Stimulated activated CD4-positive, alpha-beta T cell treated with anti-CD3 and anti-CD28 coated beads, Interleukin-4, amount 100 ng/mL, for 24 hours (primary cell): ENCODE measurements around the gene NUCB1.
"Not testable (repeated sequence)": the region's sequence is repeated elsewhere in the genome, so short reads cannot be mapped to it uniquely, and the experiment has no call there.

Experiments
- DNase-seq: peaks from one replicate; pipeline ENCODE4 v3.0.0-alpha.2; 2020

Gene NUCB1

GRCh38 chr19:48906324-48906723 is 6.2 kb downstream of the NUCB1 start:
- no peak for DNase-seq

- DNase-seq = no peak
Observed at GRCh38 chr19:48907671-48908070, 7.6 kb downstream of the NUCB1 start.

- not testable (repeated sequence) for DNase-seq
Observed at GRCh38 chr19:48909424-48910077, 9.4 kb downstream of the NUCB1 start.

DNA sequence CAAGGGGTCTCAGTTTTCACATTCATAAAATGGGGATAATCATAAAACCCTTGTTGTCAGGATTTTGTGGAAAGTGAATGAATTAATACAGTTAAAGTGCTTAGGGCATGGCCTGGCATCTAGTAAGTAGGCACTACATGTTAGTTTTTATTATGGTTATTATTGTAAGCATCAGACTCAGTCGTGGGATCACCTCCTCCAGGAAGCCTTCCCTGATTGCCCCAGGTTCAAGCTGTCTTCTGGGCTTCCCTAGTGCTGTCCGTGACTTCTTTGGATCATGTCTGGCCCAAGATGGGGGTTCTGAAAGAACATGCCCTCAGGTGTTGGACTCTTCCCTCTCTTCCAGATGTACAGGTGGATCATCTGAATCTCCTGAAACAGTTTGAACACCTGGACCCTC is 10.7 kb downstream of the NUCB1 start:
- no peak for DNase-seq

GRCh38 chr19:48913114-48913889 is 13.2 kb downstream of the NUCB1 start:
- DNase-seq = no peak

- no peak for DNase-seq
Observed at GRCh38 chr19:48914181-48914580, 14.1 kb downstream of the NUCB1 start.

DNA sequence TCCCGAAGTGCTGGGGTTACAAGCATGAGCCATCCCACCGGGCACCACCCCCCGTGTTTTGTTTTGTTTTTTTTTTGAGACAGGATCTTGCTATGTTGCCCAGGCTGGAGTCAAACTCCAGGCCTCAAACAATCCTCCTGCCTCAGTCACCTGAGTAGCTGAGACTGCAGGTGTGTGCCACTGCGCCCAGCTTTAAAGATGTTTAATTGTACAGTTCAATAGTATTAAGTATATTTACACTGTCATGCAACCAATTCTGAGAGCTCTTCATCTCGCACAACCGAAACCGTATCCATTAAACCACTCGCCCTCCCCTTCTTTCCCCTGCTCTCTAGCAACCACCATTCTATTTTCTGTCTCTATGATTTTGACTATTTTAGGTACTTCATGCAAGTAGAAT is 15.6 kb downstream of the NUCB1 start:
- DNase-seq = no peak

- no peak for DNase-seq
Observed at GRCh38 chr19:48918071-48918470, 18.0 kb downstream of the NUCB1 start.

DNA sequence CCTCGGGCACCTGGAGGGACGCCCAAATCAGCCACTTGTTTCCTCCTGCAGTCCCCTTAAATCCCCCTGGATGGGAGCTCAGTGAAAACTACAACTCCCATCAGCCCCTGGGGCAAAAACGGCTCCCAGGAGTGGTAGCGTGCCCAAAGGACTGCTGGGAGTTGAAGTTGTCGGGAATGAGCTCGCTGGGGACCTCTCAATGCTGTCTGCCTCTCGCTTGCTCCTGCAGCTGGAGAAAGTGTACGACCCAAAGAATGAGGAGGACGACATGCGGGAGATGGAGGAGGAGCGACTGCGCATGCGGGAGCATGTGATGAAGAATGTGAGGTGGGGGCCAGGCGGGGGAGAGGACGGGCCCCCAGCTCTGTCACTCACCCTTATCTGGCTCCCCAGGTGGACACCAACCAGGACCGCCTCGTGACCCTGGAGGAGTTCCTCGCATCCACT is 18.7 kb downstream of the NUCB1 start:
- DNase-seq = no peak

- DNase-seq = not testable (repeated sequence)
Observed at GRCh38 chr19:48919271-48919670, 19.2 kb downstream of the NUCB1 start.

GRCh38 chr19:48920949-48921348 is 20.8 kb downstream of the NUCB1 start:
- DNase-seq = no peak

DNA sequence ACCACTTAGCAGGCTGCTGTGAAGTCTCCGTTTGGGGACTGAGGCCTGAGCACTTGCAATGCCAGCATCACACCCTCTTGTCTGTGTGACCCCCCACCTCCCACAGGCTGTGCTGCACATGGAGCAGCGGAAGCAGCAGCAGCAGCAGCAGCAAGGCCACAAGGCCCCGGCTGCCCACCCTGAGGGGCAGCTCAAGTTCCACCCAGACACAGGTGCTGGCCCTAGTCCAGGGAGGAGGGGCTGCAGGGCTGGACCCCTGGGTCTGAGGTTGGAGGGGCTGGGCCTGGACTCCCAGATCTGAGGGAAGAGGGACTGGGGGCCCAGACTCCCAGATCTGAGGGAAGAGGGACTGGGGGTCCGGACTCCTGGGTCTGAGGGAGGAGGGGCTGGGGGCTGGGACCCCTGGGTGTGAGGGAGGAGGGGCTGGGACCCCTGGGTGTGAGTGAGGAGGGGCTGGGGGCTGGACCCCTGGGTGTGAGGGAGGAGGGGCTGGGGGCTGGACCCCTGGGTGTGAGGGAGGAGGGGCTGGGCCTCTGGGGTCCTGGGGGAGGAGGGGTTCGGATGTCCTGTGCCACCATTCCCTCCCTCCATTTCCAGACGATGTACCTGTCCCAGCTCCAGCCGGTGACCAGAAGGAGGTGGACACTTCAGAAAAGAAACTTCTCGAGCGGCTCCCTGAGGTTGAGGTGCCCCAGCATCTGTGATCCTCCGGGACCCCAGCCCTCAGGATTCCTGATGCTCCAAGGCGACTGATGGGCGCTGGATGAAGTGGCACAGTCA is 21.8 kb downstream of the NUCB1 start:
- DNase-seq = no peak

DNA sequence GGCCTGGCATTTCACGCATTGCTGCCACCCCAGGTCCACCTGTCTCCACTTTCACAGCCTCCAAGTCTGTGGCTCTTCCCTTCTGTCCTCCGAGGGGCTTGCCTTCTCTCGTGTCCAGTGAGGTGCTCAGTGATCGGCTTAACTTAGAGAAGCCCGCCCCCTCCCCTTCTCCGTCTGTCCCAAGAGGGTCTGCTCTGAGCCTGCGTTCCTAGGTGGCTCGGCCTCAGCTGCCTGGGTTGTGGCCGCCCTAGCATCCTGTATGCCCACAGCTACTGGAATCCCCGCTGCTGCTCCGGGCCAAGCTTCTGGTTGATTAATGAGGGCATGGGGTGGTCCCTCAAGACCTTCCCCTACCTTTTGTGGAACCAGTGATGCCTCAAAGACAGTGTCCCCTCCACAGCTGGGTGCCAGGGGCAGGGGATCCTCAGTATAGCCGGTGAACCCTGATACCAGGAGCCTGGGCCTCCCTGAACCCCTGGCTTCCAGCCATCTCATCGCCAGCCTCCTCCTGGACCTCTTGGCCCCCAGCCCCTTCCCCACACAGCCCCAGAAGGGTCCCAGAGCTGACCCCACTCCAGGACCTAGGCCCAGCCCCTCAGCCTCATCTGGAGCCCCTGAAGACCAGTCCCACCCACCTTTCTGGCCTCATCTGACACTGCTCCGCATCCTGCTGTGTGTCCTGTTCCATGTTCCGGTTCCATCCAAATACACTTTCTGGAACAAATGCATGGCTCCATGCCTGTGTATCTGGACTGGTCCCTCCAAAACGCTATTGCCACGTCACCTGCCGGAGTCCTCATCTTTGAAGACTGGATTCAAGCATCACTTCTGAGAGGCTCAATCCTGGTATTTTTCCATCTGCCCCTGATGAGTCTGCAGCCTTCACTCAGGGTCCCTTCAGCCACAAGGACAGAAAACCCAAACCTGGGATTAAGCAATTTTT is 22.7 kb downstream of the NUCB1 start:
- no peak for DNase-seq

DNA sequence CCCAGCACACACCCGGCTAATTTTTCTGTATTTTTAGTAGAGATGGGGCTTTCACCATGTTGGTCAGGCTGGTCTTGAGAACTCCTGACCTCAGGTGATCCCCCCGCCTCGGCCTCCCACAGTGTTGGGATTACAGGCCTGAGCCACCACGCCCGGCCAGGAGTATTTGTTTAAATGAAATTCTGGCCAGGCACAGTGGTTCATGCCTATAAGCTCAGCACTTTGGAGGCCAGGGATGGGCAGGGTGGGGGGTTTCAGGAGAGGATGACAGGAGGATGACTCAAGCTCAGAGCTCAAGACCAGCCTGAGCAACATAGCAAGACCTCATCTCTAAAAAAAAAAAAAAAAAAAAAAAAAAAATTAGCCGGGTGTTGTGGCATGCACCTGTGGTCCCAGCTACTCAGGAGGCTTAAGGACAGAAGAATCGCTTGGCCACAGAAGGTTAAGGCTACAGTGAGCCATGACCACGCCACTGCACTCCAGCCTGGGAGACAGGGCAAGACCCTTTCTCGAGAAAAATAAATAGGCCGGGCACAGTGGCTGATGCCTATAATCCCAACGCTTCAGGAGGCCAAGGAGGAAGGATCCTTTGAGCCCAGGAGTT is 25.2 kb downstream of the NUCB1 start:
- peak; percentile 9 for DNase-seq

DNA sequence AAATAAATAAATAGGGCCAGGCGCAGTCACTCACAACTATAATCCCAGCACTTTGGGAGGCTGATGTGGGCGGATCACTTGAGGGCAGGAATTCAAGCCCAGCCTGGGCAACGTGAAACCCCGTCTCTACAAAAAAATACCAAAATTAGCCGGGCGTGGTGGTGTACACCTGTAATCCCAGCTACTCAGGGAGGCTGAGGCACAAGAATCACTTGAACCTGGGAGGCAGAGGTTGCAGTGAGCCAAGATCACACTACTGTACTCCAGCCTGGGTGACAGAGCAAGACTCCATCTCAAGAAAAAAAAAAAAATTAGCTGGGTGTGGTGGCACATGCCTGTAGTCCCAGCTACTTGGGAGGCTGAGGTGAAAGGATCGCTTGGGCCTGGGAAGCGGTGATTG is 25.8 kb downstream of the NUCB1 start:
- not testable (repeated sequence) for DNase-seq

DNA sequence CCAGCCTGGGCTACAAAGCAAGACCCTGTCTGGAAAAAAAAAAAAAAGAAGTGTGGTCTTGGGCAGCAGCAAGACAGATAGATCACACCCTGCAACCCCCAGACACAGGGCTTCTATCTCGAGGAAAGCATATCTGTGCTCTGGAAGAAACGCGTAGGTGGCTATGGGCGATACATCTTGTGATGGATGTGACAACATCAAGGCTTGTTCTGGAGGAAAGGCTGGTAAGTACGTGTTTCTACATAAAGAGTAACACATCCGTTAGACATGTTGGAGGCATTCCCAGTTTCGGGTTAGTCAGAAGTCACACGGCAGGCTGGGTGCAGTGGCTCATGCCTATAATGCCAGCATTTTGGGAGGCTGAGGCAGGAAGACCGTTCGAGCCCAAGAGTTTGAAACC is 26.8 kb downstream of the NUCB1 start:
- peak; percentile 29 for DNase-seq

DNA sequence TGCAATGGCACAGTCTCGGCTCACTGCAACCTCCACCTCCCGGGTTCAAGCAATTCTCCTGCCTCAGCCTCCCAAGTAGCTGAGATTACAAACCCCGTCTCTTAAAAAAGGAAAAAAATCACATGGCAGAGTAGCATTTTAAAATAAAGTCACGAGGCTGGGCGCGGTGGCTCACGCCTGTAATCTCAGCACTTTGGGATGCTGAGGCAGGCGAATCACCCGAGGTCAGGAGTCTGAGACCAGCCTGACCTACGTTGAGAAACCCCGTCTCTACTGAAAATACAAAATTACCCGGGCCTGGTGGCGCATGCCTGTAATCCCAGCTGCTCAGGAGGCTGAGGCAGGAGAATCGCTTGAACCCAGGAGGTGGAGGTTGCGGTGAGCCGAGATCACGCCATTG is 27.6 kb downstream of the NUCB1 start:
- DNase-seq = not testable (repeated sequence)

DNA sequence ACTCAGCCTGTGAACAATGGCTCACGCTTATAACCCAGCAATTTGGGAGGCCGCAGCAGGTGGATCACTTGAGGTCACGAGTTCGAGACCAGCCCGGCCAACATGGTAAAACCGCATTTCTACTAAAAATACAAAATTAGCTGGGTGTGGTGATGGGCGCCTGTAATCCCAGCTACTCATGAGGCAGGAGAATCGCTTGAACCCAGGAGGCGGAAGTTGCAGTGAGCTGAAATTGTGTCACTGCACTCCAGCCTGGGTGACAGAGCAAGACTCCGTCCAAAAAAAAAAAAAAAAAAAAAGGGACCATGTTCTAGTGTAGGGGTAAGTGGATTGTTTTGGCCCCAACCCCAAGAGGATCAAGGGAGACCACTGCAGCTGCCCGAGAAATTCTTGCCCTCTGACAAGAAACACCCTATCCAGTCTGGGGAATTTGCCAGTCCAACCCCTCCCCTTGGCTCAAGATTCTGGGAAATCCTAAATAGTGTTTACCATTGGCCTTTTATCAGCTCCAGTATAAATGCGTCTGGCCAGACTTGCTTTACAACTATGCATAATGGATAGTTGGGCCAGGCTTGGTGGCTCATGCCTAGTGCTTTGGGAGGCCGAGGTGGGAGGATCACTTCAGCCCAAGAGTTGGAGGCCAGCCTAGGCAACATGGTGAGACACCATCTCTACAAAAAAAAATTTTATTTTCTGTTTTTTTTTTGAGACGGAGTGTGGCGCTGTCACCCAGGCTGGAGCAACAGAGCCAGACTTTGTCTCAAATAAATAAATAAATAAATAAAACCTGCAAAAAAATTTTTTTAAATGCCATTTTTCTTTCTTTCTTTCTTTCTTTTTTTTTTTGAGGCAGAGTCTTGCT is 28.3 kb downstream of the NUCB1 start:
- DNase-seq = no peak

GRCh38 chr19:48933382-48933932 is 33.3 kb downstream of the NUCB1 start, which contains the start of gene DHDH:
TSS of gene DHDH (plus strand) at chr19:48933699. CDS start at chr19:48933722, 23 bp downstream.
- peak; percentile 74 for DNase-seq

DNA sequence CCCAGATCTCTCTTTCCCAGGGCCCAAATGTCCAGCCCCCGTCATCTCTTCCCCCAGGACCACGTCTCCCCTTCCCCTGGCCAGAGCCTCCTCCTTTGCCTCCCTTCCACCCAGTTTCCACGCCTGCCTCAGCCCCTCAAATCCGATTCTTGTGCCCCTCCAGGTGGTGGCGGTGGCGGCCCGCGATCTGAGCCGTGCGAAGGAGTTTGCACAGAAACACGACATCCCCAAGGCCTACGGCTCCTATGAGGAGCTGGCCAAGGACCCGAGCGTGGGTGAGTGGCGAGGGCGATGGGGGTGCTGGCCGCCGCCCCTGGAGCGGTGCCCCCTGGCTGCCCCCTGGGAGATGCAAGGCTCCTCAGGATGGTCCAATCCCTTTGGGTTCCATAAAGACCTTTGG is 34.7 kb downstream of the NUCB1 start:
- no peak for DNase-seq

- DNase-seq = no peak
Observed at GRCh38 chr19:48935864-48936263, 35.8 kb downstream of the NUCB1 start.
